Stimulated activated CD4-positive, alpha-beta T cell treated with anti-CD3 and anti-CD28 coated beads, Interleukin-4, amount 100 ng/mL, for 4 hours (primary cell): ENCODE measurements around the gene TCF7L2.

Source experiments
- DNase-seq, 2 experiments: peaks; one replicate each; pipeline ENCODE4 v3.0.0-alpha.2; 2020

Gene TCF7L2

GRCh38 chr10:113024930-113025329, 74.9 kb downstream of the TCF7L2 start:
- DNase-seq, result no peak

DNA sequence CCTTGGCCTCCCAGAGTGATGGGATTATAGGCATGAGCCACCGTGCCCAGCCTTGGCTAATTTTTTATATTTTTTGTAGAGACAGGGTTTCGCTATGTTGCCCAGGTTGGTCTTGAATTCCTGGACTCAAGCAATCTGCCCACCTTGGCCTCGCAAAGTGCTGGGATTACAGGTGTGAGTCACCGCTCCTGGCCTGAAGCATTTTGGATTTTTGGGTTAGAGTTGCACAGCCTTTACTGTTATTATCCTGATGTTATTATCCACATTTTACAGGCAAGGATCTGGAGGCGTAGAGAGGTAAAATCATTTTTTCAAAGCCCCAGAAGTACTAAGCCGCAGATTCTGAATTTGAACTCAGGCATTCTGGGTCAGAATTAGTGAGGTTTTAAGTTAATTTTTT, 75.4 kb downstream of the TCF7L2 start:
- no peak for DNase-seq

- no peak for DNase-seq
These were observed 76.6 kb downstream of the TCF7L2 start for GRCh38 chr10:113026679-113027078.

- no peak for DNase-seq
These were observed 77.2 kb downstream of the TCF7L2 start for GRCh38 chr10:113027230-113027573.

DNA sequence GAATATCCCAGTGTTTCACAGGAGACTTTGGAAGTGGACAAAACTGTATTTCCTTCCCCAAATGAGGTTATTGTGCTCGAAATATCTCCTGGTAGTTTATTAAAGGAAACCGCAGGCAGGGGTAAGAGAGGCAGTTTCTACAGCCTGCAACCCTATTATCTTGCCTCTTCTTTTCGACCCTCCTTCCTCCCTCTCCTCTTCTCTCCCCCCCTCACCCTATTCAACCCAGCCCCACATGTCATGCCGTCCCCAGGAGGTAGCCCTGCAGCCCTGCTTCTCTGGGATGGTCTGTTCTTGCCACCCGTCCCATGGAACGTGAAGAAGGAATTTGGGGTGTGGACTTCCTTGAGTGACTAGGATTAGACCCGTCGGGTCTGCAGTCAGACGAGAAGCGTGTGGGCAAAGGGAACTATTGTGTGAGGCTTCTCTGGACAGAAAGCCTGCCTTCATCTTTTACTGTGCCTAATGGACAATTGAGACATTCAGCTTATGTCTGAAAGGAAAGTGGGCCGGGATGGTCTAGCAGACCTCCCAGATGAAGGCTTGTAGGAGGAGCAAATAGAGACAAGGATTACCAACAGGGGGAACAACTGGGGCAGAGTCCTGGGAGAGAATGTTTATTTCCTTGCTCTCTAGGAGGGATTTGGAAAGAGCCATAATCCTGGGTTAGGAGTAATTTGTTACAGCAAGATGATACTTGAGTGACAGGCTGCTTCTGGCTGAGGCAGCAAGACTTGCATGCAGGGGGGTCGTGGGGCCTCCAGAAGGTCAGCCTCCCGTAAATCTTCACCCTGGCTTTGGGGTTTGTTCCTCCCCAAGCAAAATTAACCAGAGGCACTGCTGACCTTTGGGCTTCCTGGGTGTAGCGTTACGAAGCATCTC, 77.8 kb downstream of the TCF7L2 start:
- DNase-seq, result no peak

DNA sequence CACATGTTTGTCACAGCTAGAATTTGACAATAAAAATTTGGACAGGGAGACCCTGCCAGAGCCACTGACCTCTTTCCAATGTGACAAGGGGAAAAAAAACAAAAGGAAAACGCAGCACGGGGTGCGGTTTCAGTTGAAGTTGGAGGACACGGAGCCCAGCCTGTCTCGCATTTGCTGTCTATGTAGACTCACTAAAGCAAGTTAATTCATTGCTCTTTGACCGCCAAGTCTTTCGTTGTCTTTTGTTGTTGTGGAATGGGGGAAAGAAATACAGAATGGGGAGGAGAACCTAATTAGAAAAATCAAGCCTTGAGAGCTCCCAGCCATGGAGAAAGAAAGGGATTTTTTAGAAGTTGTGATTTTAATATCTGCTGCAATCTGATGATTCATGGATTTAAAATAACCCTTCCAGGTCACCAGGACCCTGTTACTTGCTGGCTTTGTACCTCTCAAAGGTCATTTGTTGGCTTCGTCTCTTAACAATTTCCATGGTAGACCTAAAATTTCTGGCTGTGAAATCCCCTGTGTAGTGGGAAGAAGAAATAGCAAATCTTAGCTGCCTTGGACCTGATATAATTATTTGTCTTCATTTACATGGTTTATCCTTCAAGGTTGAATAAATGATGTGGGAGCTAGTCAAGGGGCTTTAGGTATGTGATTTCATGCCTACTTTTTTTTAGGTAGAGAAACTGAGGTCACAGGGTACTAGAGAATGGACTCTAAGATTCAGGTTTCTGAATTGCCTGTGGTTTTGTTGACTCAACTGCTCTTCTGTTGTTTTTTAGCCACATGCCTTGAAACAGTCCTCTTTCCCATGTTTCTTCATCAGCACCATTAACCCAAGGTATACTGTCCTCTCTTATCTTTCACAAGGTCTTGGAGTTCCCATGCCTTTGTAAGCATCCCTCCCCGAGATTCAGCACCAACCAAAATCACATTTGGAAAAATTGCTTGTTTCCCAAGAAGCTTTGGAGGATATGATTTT, 78.7 kb downstream of the TCF7L2 start:
- no peak for DNase-seq

DNA sequence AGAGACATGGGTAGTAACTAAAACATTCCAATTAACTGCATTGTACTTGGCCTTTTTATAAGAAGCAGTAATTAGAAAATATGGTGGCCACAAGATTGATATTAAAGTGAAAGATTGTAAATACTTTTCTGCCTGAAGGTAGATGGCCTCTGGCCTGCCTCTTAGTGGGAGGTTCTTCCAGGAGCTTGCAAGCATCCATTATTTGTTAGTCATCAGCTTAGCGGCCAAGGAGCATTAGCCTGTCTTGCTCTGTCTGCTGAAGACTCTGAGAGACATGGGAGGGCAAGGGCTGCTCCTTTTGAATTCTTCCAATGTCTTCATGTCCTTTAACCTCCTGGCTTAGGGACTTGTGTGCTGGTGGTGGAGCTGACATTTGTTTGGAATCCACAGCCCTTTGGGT, 80.4 kb downstream of the TCF7L2 start:
- DNase-seq, result no peak

- no peak for DNase-seq
These were observed 81.1 kb downstream of the TCF7L2 start for GRCh38 chr10:113031147-113031546.

DNA sequence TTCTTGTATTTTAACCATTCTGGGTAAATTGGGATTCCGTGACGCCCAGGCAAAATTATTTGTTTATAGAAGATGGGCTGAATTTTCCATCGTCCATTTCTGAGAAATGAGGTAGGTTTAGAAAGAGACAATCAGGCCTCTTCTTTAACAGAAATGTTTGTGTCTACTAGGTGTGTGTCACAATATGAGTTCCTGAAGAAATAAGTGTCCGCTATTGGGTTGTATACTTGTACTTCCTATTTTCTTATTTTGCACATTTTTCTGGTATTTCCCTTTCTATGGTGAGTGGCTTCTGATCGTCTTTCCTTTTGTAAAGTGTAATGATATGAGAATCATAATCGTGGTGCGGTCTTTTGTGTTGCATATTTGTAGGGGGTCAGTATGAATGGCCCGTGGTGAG, 83.9 kb downstream of the TCF7L2 start:
- DNase-seq, result no peak

- no peak for DNase-seq
These were observed 85.8 kb downstream of the TCF7L2 start for GRCh38 chr10:113035732-113036312.

DNA sequence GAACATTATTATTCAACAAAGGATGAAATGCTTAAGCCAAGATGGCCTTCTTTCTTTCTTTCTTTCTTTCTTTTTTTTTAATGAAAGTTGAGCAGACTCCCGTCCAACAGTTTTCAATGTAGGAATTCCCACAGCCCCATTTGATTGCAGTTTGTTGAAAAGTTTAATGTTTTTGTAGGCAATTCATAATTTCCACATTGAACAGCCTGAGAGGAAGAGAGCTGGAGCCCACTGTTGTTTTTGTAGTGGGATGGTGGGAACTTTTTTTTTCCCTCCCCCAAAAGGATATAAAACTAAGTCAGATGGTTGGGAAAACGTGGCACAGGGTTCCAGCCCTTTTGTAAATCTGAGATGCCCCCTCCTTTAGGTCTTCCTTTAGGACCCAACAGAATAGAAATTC, 86.6 kb downstream of the TCF7L2 start:
- no peak for DNase-seq

- no peak for DNase-seq
These were observed 87.2 kb downstream of the TCF7L2 start for GRCh38 chr10:113037218-113037617.

DNA sequence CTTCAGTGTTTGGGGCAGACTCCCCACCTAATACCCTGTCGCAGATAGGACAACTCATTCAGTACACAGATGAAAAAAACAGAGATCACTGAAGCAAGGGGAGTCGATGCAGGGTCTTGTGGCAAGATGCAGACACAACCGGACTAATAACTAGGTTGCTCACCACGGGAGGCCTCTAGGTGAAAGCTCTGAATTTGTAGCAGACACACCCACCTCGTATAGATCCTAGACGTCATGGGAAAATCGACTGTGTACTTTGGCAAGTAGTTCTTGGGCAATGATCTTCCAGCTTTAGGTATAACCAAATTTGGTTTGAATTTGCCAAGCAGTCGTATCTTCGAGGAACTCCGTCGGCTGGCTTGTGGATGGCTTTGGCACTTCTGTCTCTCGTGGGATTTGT, 88.1 kb downstream of the TCF7L2 start:
- DNase-seq, result no peak

DNA sequence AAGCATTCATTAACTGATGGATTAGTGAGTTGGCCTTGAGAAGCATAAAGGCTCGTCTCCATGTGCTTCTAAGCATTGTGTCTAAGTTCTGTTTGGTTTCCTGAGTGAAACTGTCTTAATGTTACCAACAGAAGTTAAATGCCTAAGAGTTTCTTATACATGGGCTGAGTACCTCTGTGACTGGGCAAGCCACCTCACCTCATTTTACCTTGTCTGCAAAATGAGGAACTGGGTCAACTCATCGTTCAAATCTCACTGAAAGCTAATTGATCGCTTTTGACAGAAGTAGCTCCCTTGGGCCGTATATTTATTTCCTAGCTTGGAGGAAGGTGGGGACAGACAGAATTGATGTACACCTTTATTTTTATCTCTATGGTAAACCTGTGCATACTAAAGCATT, 88.9 kb downstream of the TCF7L2 start:
- DNase-seq, result no peak

DNA sequence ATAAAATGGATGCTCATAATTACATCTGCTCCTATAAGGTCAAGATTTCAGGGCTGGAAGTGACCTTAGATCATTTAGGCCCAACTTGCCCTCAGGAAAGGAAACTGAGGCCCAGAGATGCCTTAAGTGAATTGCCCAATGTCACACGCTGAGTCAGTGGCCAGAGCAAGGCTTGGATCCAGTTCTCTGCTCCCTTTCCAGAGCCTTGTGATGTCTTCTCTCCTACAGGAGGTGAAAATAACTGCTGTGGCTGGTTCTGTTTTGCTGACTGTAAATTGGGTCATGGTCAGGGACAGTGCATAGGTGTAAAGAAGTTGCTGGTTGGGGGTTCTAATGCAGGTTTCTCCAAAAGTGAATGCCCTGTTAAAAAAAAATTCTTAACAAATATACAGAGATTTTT, 91.3 kb downstream of the TCF7L2 start:
- DNase-seq, result no peak

- DNase-seq, result no peak
These were observed 92.0 kb downstream of the TCF7L2 start for GRCh38 chr10:113041841-113042750.

GRCh38 chr10:113042868-113043267, 92.8 kb downstream of the TCF7L2 start:
- no peak for DNase-seq

DNA sequence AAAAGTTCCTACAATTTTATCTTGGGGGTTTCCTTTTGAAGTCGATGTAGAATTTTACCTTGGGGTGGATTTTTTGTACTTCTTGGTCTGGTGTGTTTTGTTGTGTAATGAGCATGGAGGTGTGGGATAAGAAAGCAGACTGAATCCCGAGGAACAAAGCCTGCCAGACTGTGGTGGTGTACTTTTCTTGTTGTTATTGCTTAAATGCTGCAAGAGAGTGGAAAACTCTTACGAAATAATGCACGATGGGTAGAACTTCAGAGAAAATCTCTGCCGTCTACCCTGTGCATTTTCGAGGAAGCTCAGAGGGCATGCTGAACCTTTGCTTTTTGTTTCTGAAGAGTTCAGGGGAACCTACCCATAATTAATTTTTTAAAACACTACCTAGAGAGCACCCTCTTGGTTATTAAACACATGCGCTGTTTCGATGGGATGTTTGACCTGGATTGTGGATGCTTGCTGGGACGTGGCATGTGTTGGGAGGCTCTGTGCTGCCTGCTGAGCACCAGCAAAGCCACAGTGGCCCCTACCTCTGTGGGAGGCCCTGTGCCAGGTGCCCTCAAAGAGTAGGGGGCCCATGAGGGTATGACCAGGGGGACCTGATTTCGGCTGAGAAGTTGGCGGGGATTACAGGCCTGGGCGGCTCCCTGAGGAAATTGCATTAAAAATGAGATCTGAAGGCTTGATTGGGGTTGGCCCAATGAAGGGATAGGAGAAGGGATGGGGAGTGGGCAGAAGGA, 94.1 kb downstream of the TCF7L2 start:
- no peak for DNase-seq

GRCh38 chr10:113045147-113046055, 95.4 kb downstream of the TCF7L2 start:
- DNase-seq, result no peak

DNA sequence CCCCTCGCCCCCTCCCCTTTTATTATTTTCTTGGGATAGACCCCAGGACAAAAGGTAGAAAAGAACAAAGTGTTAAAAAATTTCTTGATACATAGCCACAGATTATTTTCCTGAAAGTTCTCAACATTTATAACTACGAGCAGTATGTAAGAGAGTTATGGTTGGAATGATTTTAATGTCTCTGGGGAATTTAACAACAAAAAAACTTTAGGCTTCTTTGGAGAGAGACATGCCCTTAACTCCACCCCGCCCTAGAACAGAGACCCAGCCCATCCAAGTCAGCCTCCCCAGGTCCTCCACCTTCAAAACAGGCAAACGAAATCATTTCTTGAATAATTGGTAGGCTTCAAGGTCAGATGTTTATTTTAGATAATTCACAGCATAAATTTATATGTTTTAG, 97.1 kb downstream of the TCF7L2 start:
- DNase-seq, result no peak

GRCh38 chr10:113047605-113047962, 97.5 kb downstream of the TCF7L2 start:
- no peak for DNase-seq
